Measurements from ENCODE around the gene GLE1.
"Not testable (repeated sequence)": the region's sequence is repeated elsewhere in the genome, so short reads cannot be mapped to it uniquely, and the experiment has no call there.

Gene GLE1

GRCh38 chr9:128579194-128579593 lies 74.7 kb downstream of the GLE1 start:
- DNase-seq, result no peak
- TF ChIP-seq GATA1 (IDR thresholded peaks at IDR 0.05; ENCODE audit: low read depth, low read length), result no peak
- no peak for TF ChIP-seq POLR2A (IDR thresholded peaks at IDR 0.05; ENCODE audit: low read length)

GRCh38 chr9:128580731-128581130 lies 76.2 kb downstream of the GLE1 start:
- TF ChIP-seq POLR2A (IDR thresholded peaks at IDR 0.05; ENCODE audit: low read length) (no peak), GATA1 (IDR thresholded peaks at IDR 0.05; ENCODE audit: low read depth, low read length) (no peak)

GRCh38 chr9:128585155-128585554 lies 80.6 kb downstream of the GLE1 start:
- not testable (repeated sequence) for DNase-seq

More at GRCh38 chr9:128580731-128581130, 76.2 kb downstream of the GLE1 start:
- no peak for DNase-seq

- not testable (repeated sequence) for DNase-seq
Observed at GRCh38 chr9:128586934-128587333, 82.4 kb downstream of the GLE1 start.

GRCh38 chr9:128587453-128587852 lies 82.9 kb downstream of the GLE1 start:
- no peak for DNase-seq
- no peak for TF ChIP-seq POLR2A (IDR thresholded peaks at IDR 0.05; ENCODE audit: low read length)
- no peak for TF ChIP-seq GATA1 (IDR thresholded peaks at IDR 0.05; ENCODE audit: low read depth, low read length)

- DNase-seq, result no peak
Observed at GRCh38 chr9:128588581-128589233, 84.2 kb downstream of the GLE1 start.

More at GRCh38 chr9:128588581-128589233, 84.2 kb downstream of the GLE1 start:
- TF ChIP-seq GATA1 (IDR thresholded peaks at IDR 0.05; ENCODE audit: low read depth, low read length) (no peak), POLR2A (IDR thresholded peaks at IDR 0.05; ENCODE audit: low read length) (no peak)
